ENCODE results near the gene RASGRP1. TPM values are rescaled to one million over a fixed set of nuclear protein-coding genes. Genes with fewer than 3 reads are reported as not detected.
A peak's percentile ranks its signal among the peaks of the same experiment; 100 is the strongest.

Gene RASGRP1
- total RNA-seq, 3 donors from 2014 or later (not counting 1 experiment from before 2014, with no cell fraction given), result 65.9 to 122 (median 96.5) TPM

DNA sequence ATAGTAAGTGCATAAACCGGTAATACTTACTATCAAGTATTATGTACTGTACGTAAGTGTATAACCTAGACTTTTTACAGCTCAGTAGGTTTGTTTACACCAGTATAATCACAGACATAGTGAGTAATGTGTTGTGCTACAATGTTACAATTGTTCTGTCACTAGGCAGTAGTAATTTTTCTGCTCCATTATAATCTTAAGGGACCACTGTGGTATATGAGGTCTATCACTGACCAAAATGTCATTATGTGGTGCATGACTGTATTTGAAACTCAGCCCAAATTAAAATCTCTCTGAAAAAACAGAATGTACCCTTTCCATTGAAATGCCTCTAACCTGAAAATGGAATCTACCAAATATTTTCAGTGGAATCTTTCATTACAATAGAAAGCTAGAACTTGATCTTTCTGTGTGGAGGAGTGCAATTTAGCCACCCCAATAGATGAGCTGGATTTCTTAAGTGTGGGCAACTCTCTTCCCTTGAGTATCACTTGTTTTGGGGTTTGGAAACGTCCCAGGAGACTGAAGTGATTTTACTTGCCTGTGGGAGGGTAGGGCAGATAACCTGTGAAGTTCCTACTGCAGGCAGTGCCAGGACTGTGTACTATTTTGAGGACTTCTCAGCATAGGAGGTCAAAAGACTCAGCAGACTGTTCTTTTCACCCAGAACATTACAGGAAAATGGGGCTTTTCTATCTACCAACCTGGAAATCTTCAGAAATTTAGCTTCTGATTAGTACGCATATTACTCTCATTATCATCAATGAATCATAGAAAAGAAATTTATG lies 59.7 kb downstream of the RASGRP1 start:
- H3K4me1 ChIP-seq (ENCODE audit: control insufficient read depth, insufficient read depth, low read length), result no peaks in the 10 kb centered on the region
- WGBS (ENCODE audit: insufficient coverage), result 90% methylated on average over 2 of the region's 4 CpGs
- H3K4me3 ChIP-seq (ENCODE audit: low read length), result no peak overlapping the region
- H3K9me3 ChIP-seq (ENCODE audit: control insufficient read depth, insufficient read depth, low read length), result no peaks in the 10 kb centered on the region
- H3K27me3 Mint-ChIP-seq (ENCODE audit: low read depth in 2 of 2), result no peaks in the 10 kb centered on the region
- no peaks in the 10 kb centered on the region for H3K4me1 Mint-ChIP-seq
- TF ChIP-seq, protein P1, sequence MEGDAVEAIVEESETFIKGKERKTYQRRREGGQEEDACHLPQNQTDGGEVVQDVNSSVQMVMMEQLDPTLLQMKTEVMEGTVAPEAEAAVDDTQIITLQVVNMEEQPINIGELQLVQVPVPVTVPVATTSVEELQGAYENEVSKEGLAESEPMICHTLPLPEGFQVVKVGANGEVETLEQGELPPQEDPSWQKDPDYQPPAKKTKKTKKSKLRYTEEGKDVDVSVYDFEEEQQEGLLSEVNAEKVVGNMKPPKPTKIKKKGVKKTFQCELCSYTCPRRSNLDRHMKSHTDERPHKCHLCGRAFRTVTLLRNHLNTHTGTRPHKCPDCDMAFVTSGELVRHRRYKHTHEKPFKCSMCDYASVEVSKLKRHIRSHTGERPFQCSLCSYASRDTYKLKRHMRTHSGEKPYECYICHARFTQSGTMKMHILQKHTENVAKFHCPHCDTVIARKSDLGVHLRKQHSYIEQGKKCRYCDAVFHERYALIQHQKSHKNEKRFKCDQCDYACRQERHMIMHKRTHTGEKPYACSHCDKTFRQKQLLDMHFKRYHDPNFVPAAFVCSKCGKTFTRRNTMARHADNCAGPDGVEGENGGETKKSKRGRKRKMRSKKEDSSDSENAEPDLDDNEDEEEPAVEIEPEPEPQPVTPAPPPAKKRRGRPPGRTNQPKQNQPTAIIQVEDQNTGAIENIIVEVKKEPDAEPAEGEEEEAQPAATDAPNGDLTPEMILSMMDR (IDR thresholded peaks at IDR 0.05), result no peak
- H3K27ac Mint-ChIP-seq, result peak overlapping the region in 1 of 2 donors; percentile 70
- no peak for DNase-seq
- no peak for ATAC-seq
- H3K27me3 ChIP-seq (ENCODE audit: control insufficient read depth, insufficient read depth, low read length), result no peaks in the 10 kb centered on the region
- H3K36me3 ChIP-seq (ENCODE audit: control insufficient read depth, insufficient read depth, low read length), result peaks cover 90% of the 10 kb centered on the region
- H3K36me3 Mint-ChIP-seq, result peaks cover 26% of the 10 kb centered on the region
- intact Hi-C loops (cut with micrococcal nuclease), result no loop called here
- H3K27ac ChIP-seq (ENCODE audit: low read length), result no peak overlapping the region
- H3K9me3 Mint-ChIP-seq, result no peaks in the 10 kb centered on the region
- no peak overlapping the region for H3K4me3 Mint-ChIP-seq

DNA sequence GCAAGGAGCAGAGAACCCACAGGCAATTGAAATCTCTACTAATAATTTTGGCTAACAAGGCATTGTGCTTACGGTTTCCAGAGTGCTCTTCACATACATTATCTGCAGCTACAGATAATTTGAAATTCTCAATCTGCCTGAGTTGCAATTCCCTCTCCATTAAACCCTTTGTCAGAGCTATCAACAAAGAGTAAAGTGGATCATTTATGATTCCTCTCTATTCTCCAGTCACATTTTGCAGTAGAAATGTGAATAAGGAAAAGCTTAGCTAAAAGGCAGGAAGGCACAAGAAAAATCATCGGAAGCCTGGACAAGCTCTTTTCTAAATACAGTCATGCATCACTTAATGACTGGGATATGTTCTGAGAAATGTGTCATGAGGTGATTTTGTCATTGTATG lies 61.1 kb downstream of the RASGRP1 start:
- no peaks in the 10 kb centered on the region for H3K9me3 Mint-ChIP-seq
- no peaks in the 10 kb centered on the region for H3K27me3 Mint-ChIP-seq (ENCODE audit: low read depth in 2 of 2)
- intact Hi-C loops (cut with micrococcal nuclease), result no loop called here
- peaks cover 94% of the 10 kb centered on the region for H3K36me3 ChIP-seq (ENCODE audit: control insufficient read depth, insufficient read depth, low read length)
- no peak for DNase-seq
- no peaks in the 10 kb centered on the region for H3K4me1 ChIP-seq (ENCODE audit: control insufficient read depth, insufficient read depth, low read length)
- TF ChIP-seq, protein P1 (IDR thresholded peaks at IDR 0.05), result no peak
- H3K4me3 Mint-ChIP-seq, result no peak overlapping the region
- H3K27ac ChIP-seq (ENCODE audit: low read length), result no peak overlapping the region
- peaks cover 35% of the 10 kb centered on the region for H3K36me3 Mint-ChIP-seq
- no peaks in the 10 kb centered on the region for H3K27me3 ChIP-seq (ENCODE audit: control insufficient read depth, insufficient read depth, low read length)
- peaks cover 8% of the 10 kb centered on the region in 2 donors for H3K4me1 Mint-ChIP-seq
- H3K4me3 ChIP-seq (ENCODE audit: low read length), result no peak overlapping the region
- H3K27ac Mint-ChIP-seq, result peak overlapping the region in 1 of 2 donors; percentile 34
- WGBS (ENCODE audit: insufficient coverage), result 94% methylated on average over 2 of the region's 2 CpGs
- ATAC-seq, result no peak
- no peaks in the 10 kb centered on the region for H3K9me3 ChIP-seq (ENCODE audit: control insufficient read depth, insufficient read depth, low read length)

DNA sequence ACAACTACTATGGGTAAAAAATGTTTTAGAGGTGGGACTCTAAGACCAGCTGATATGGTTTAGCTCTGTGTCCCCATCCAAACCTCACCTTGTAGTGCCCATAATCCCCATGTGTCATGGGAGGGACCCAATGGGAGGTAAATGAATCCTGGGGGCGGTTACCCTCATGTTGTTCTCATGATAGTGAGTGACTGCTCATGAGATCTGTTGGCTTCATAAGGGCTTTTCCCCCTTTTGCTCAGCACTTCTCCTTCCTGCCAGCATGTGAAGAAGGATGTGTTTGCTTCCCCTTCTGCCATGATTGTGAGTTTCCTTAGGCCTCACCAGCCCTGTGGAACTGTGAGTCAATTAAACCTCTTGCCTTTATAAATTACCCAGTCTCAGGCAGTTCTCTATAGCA lies 65.0 kb downstream of the RASGRP1 start:
- H3K9me3 ChIP-seq (ENCODE audit: control insufficient read depth, insufficient read depth, low read length), result no peaks in the 10 kb centered on the region
- Mint-ChIP-seq H3K36me3 (peaks cover 26% of the 10 kb centered on the region), H3K27me3 (ENCODE audit: low read depth in 2 of 2) (no peaks in the 10 kb centered on the region), H3K4me1 (peaks cover 8 to 14% of the 10 kb centered on the region in 2 donors), H3K27ac (peak overlapping the region; percentile 78 to 79), H3K4me3 (no peak overlapping the region), H3K9me3 (no peaks in the 10 kb centered on the region)
- H3K27ac ChIP-seq (ENCODE audit: low read length), result no peak overlapping the region
- intact Hi-C loops (cut with micrococcal nuclease), result loop anchor here (5.0 kb wide), 1 partner anchor 33 kb away; no protein-coding TSS in a partner anchor
- H3K4me1 ChIP-seq (ENCODE audit: control insufficient read depth, insufficient read depth, low read length), result no peaks in the 10 kb centered on the region
- no peak overlapping the region for H3K4me3 ChIP-seq (ENCODE audit: low read length)
- no peak for ATAC-seq
- no peak for DNase-seq
- peaks cover 86% of the 10 kb centered on the region for H3K36me3 ChIP-seq (ENCODE audit: control insufficient read depth, insufficient read depth, low read length)
- TF ChIP-seq, protein P1 (IDR thresholded peaks at IDR 0.05), result no peak
- no peaks in the 10 kb centered on the region for H3K27me3 ChIP-seq (ENCODE audit: control insufficient read depth, insufficient read depth, low read length)
- 100% methylated on average over 1 of the region's 1 CpG for WGBS (ENCODE audit: insufficient coverage)
